Neural cell (in vitro differentiated cells): ENCODE data around the gene GDF7. TPM values are rescaled to one million over a fixed set of nuclear protein-coding genes. Genes with fewer than 3 reads are reported as not detected.

Experiments used
- H2AFZ ChIP-seq: fragments of 200-600, 300-800 bp; sonication (generic), shearing (Covaris generic); 2 replicates; pipeline ENCODE4 v1.6.0; 2014; ENCODE audit warnings: low read depth, mild to moderate bottlenecking, antibody characterized with exemption, low read length, moderate library complexity
- H3F3A ChIP-seq: fragments of 200-600 bp; shearing (Covaris generic); 2 replicates; pipeline ENCODE4 v1.6.1; 2016; ENCODE audit warnings: mild to moderate bottlenecking, moderate library complexity, mixed read lengths, antibody characterized with exemption, low read length; ENCODE audit not compliant: insufficient read depth, poor library complexity, severe bottlenecking
- H3K27ac ChIP-seq: fragments of 200-600, 300-800 bp; sonication (generic), shearing (Covaris generic); 2 replicates; pipeline ENCODE4 v1.5.1; 2014; ENCODE audit warnings: mild to moderate bottlenecking, low read length, moderate library complexity
- H3K27me3 ChIP-seq: fragments of 300-800, 200-600 bp; sonication (generic), shearing (Covaris generic); 2 replicates; pipeline ENCODE4 v1.6.0; 2014; ENCODE audit warnings: mild to moderate bottlenecking, low read depth, low read length, moderate library complexity; ENCODE audit not compliant: insufficient read depth
- H3K36me3 ChIP-seq: fragments of 300-800, 200-600 bp; sonication (generic), shearing (Covaris generic); 2 replicates; pipeline ENCODE4 v1.5.1; 2014; ENCODE audit warnings: mild to moderate bottlenecking, antibody characterized with exemption, low read length, moderate library complexity; ENCODE audit not compliant: insufficient read depth
- H3K4me2 ChIP-seq: fragments of 300-800, 200-600 bp; sonication (generic), shearing (Covaris generic); 2 replicates; pipeline ENCODE4 v1.6.0; 2014; ENCODE audit warnings: mild to moderate bottlenecking, low read length
- H3K4me3 ChIP-seq: fragments of 300-800, 200-600 bp; sonication (generic), shearing (Covaris generic); 2 replicates; pipeline ENCODE4 v1.5.1; 2014; ENCODE audit warnings: mild to moderate bottlenecking, low read length, moderate library complexity
- H3K79me2 ChIP-seq: fragments of 200-600 bp; shearing (Covaris generic); replicated peaks from 2 replicates; pipeline ENCODE4 v1.6.0; 2014; ENCODE audit warnings: mild to moderate bottlenecking, low read length, moderate library complexity; ENCODE audit not compliant: insufficient read depth
- H3K9ac ChIP-seq: fragments of 300-800, 200-600 bp; sonication (generic), shearing (Covaris generic); 2 replicates; pipeline ENCODE4 v1.6.1; 2016; ENCODE audit warnings: mild to moderate bottlenecking, low read length, mixed read lengths
- H3K9me2 ChIP-seq: fragments of 200-600 bp; shearing (Covaris generic); 2 replicates; pipeline ENCODE4 v1.6.1; 2016; ENCODE audit warnings: mild to moderate bottlenecking, low read length, mixed read lengths; ENCODE audit not compliant: insufficient read depth
- H3K9me3 ChIP-seq: fragments of 200-600, 300-800 bp; sonication (generic), shearing (Covaris generic); 2 replicates; pipeline ENCODE4 v1.6.1; 2016; ENCODE audit warnings: mild to moderate bottlenecking, mixed run types, low read length, moderate library complexity, mixed read lengths
- H4K20me1 ChIP-seq: fragments of 200-600 bp; shearing (Covaris generic); 2 replicates; pipeline ENCODE4 v1.6.1; 2016; ENCODE audit warnings: mild to moderate bottlenecking, mixed run types; ENCODE audit not compliant: insufficient read depth
- CTCF ChIP-seq: fragments of 450-650 bp; IDR thresholded peaks from 2 replicates; pipeline ENCODE4 v1.5.1; 2014; ENCODE audit warnings: antibody characterized with exemption, mild to moderate bottlenecking, moderate library complexity; ENCODE audit not compliant: poor library complexity, severe bottlenecking
- EP300 ChIP-seq: fragments of 450-650 bp; conservative IDR thresholded peaks from 2 replicates; pipeline ENCODE4 v1.6.1; 2014; ENCODE audit warnings: antibody characterized with exemption, mild to moderate bottlenecking, moderate library complexity; ENCODE audit not compliant: poor library complexity, severe bottlenecking
- EZH2 ChIP-seq: fragments of 200-600, 300-800 bp; shearing (Covaris generic), sonication (generic); IDR thresholded peaks from 2 replicates; pipeline ENCODE4 v1.6.1; 2014; ENCODE audit warnings: antibody characterized with exemption, low read length, borderline replicate concordance, mild to moderate bottlenecking; ENCODE audit not compliant: insufficient read depth, poor library complexity, severe bottlenecking
- MXI1 ChIP-seq: fragments of 450-650 bp; conservative IDR thresholded peaks from 2 replicates; pipeline ENCODE4 v1.6.1; 2014; ENCODE audit warnings: antibody characterized with exemption, mild to moderate bottlenecking; ENCODE audit not compliant: poor library complexity, severe bottlenecking
- POLR2AphosphoS5 ChIP-seq: IDR thresholded peaks from 2 replicates; pipeline ENCODE4 v1.6.1; 2012
- RAD21 ChIP-seq: fragments of 450-650 bp; conservative IDR thresholded peaks from 2 replicates; pipeline ENCODE4 v1.6.1; 2014; ENCODE audit warnings: antibody characterized with exemption, mild to moderate bottlenecking, moderate library complexity
- REST ChIP-seq: IDR thresholded peaks from 2 replicates; pipeline ENCODE4 v1.6.1; 2012; ENCODE audit warnings: borderline replicate concordance
- SMC3 ChIP-seq: fragments of 450-650 bp; conservative IDR thresholded peaks from 2 replicates; pipeline ENCODE4 v1.6.1; 2014; ENCODE audit warnings: antibody characterized with exemption, mild to moderate bottlenecking, moderate library complexity; ENCODE audit not compliant: poor library complexity
- TAF1 ChIP-seq: IDR thresholded peaks from 2 replicates; pipeline ENCODE4 v1.6.1; 2012; ENCODE audit warnings: low read depth
- polyA plus RNA-seq: library from polyadenylated mRNA; depleted of rRNA; stranded (reverse); fragments of >200 nt; gene quantifications from 2 replicates; pipeline ENCODE4 v1.2.3, GENCODE V29; 2014

The GDF7 gene
- polyA plus RNA-seq, 1 donor from 2014 or later = 0.38 TPM

DNA sequence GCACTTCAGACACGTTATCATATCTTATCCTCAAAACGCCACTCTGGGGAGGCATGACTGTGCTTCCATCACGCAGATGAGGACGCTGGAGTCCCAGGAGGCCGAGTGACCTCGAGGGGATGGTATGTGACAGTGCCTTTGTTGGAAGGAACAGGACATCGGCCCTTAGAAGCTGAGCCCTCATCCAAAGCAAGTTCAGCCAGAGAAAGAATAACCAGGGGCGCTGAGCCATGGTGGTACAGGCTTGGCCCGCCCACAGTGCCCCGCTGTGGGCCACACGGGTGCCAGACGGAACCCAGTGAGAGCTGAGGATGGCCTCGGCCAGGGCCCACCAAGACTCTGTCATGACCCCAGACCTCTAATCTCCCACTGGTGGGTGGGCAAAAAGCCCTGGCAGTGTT is 47.3 kb upstream of the GDF7 start:
- H3F3A ChIP-seq = no peaks in the 10 kb centered on the region
- no peaks in the 10 kb centered on the region for H3K9me3 ChIP-seq
- H4K20me1 ChIP-seq = no peaks in the 10 kb centered on the region
- no peak overlapping the region for H2AFZ ChIP-seq
- H3K4me3 ChIP-seq = no peak overlapping the region
- no peak for TF ChIP-seq RAD21
- no peak for TF ChIP-seq TAF1
- TF ChIP-seq MXI1 = no peak
- no peak for TF ChIP-seq EP300
- TF ChIP-seq POLR2AphosphoS5 = no peak
- TF ChIP-seq CTCF = no peak
- TF ChIP-seq REST = no peak
- no peak for TF ChIP-seq SMC3
- no peak for TF ChIP-seq EZH2
- H3K27ac ChIP-seq = no peak overlapping the region
- H3K27me3 ChIP-seq = no peaks in the 10 kb centered on the region
- no peak overlapping the region for H3K9ac ChIP-seq
- no peaks in the 10 kb centered on the region for H3K36me3 ChIP-seq
- no peaks in the 10 kb centered on the region for H3K9me2 ChIP-seq
- no peaks in the 10 kb centered on the region for H3K79me2 ChIP-seq
- no peak overlapping the region for H3K4me2 ChIP-seq

DNA sequence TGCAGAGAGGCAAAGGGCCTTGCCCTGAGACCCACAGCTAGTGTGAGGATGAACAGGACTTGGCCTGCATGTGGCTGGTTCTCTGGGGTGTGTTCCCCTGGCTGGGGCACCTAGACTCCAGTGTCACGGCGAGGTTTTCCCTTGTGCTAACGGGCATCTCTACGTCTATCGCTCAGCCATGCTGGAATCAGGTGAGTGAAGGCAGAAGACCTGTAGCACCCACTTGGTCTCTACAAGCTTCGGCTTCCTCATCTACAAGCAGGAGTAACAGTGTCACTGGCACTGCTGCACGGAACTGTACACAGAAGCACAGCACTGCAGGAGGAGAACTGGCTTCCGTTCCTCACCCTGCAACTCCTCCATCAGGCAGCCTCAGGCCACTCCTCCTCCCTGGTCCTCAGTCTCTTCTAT is 46.7 kb upstream of the GDF7 start:
- TF ChIP-seq EZH2 = no peak
- no peak for TF ChIP-seq SMC3
- no peak for TF ChIP-seq TAF1
- TF ChIP-seq MXI1 = no peak
- no peak for TF ChIP-seq CTCF
- no peak for TF ChIP-seq REST
- TF ChIP-seq POLR2AphosphoS5 = no peak
- TF ChIP-seq RAD21 = no peak
- TF ChIP-seq EP300 = no peak
- Histone ChIP-seq H4K20me1 (no peaks in the 10 kb centered on the region), H3K27ac (no peak overlapping the region), H3K4me3 (no peak overlapping the region), H3K9me2 (no peaks in the 10 kb centered on the region), H3F3A (no peaks in the 10 kb centered on the region), H3K9ac (no peak overlapping the region), H3K9me3 (no peaks in the 10 kb centered on the region), H3K27me3 (no peaks in the 10 kb centered on the region), H3K4me2 (no peak overlapping the region), H3K79me2 (no peaks in the 10 kb centered on the region), H3K36me3 (no peaks in the 10 kb centered on the region), H2AFZ (no peak overlapping the region)
